Stomach (tissue), 9 donors: Measurements from ENCODE around the gene TBC1D8. TPM values are rescaled to one million over a fixed set of nuclear protein-coding genes. Genes with fewer than 3 reads are reported as not detected.

Experiments used
- DNase-seq, 2 donors: peaks; one replicate each; pipeline versions ENCODE4 v3.0.0 to v3.0.0-alpha.2; 2013 to 2019
- H3K27ac ChIP-seq, 5 donors: fragments of 200-600 bp in 4 of 5; sonication (generic) in 4 of 5; one replicate each; pipeline ENCODE4 v1.5.1; 2013 to 2019; ENCODE audit warnings: mild to moderate bottlenecking in 1 of 5, moderate library complexity in 1 of 5
- H3K27me3 ChIP-seq, 3 donors: fragments of 200-600 bp; sonication (generic); one replicate each; pipeline ENCODE4 v1.5.1; 2017 to 2019; ENCODE audit warnings: mixed run types in 1 of 3
- H3K36me3 ChIP-seq, 4 donors: fragments of 200-600 bp; sonication (generic); 1 replicate in 3 of 4; 2 replicates in 1 of 4; pipeline ENCODE4 v1.5.1; 2016 to 2019
- H3K4me1 ChIP-seq, 4 donors: fragments of 200-600 bp; sonication (generic); one replicate each; pipeline ENCODE4 v1.5.1; 2016 to 2019
- H3K4me3 ChIP-seq, 4 donors: fragments of 200-600 bp; sonication (generic) in 3 of 4; one replicate each; pipeline ENCODE4 v1.5.1; 2016 to 2019; ENCODE audit warnings: mild to moderate bottlenecking in 1 of 4
- H3K9me3 ChIP-seq, 4 donors: fragments of 200-600 bp; sonication (generic); one replicate each; pipeline ENCODE4 v1.5.1; 2016 to 2019
- EP300 ChIP-seq: sonication (generic); formaldehyde crosslinking; IDR thresholded peaks from one replicate; pipeline ENCODE4 v1.6.1; 2017; ENCODE audit warnings: antibody characterized with exemption
- POLR2A ChIP-seq, 4 donors: fragments of 450-650 bp; IDR thresholded peaks; one replicate each; pipeline ENCODE4 v1.6.1; 2016; ENCODE audit warnings: antibody characterized with exemption in 4 of 4, control low read depth in 2 of 4, mild to moderate bottlenecking in 1 of 4, moderate library complexity in 1 of 4
- POLR2AphosphoS5 ChIP-seq, 3 donors: sonication (generic); formaldehyde crosslinking; IDR thresholded peaks; one replicate each; pipeline ENCODE4 v1.6.1; 2016; ENCODE audit warnings: antibody characterized with exemption in 3 of 3
- WGBS, 5 donors: extraction: QIAGEN DNeasy Blood & Tissue Kit in 3 of 5; methylation state at CpG; one replicate each; pipeline versions ENCODE4 v1.1.5 to v1.1.7; 2013 to 2018; 5-methylcytosine and 5-hydroxymethylcytosine counted together
- intact Hi-C: fragments of 100-400 bp; cut with DNase I; formaldehyde crosslinking; loops from one replicate; pipeline ENCODE4 v1.15.1; 2023; ENCODE audit warnings: low total_unique reads
- polyA plus RNA-seq, 3 donors: library from polyadenylated mRNA; stranded (reverse); fragments of 200-250 nt; gene quantifications; one replicate each; pipeline ENCODE4 v1.2.3, GENCODE V29; 2013
- total RNA-seq, 5 donors: library from RNA; depleted of rRNA; stranded (reverse); fragments of >200 nt; gene quantifications; one replicate each; pipeline versions ENCODE4 v1.1.0 to v1.2.3, GENCODE V29; 2014 to 2016
- TF ChIP-seq, protein P1 (sequence below), 7 experiments: fragments of 450-650 bp in 4 of 7; fragments of 200-600 bp in 3 of 7; sonication (generic) in 3 of 7; IDR thresholded peaks; one replicate each; pipeline ENCODE4 v1.5.1; 2016 to 2019; ENCODE audit warnings: antibody characterized with exemption in 7 of 7, control low read depth in 2 of 7, mild to moderate bottlenecking in 1 of 7
- donor health status: healthy with polysubstance abuse.
- donor health status: Bipolar disorder and iron deficiency.
- donor health status: healthy.

TBC1D8 gene
- total and polyA plus RNA-seq, 8 donors: 9.9 to 179 (median 74.9) TPM

DNA sequence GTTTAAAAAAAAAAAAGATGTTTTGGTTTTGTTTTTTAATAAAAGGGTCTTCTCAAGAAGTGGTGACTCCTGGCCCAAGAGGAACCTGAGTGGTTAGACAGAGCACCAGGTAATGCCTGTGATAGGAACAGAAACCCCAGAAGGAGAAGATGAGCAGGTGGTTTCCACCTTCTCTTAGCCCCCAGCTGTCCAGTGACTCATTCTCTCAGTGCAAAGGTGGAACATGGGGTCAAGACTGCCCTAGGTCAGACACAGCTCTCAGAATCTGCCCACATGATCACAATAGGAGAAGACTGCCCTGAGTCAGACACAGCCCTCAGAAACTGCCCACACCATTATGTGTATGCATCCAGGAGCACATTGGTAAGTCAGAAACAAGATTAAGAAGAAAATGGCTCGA, 61.8 kb downstream of the TBC1D8 start:
- Histone ChIP-seq H3K9me3 (no peaks in the 10 kb centered on the region), H3K4me1 (peaks cover 5 to 29% (median 22%) of the 10 kb centered on the region in 4 donors), H3K4me3 (no peak overlapping the region), H3K27me3 (no peaks in the 10 kb centered on the region), H3K36me3 (peaks cover 0 to 20% (median 8%) of the 10 kb centered on the region in 4 donors), H3K27ac (no peak overlapping the region)
- no peak for DNase-seq
- WGBS, 5 donors: 78 to 100% (median 93%) methylated on average over 1 of the region's 1 CpG
- TF ChIP-seq POLR2A (IDR thresholded peaks at IDR 0.05) (no peak), POLR2AphosphoS5 (IDR thresholded peaks at IDR 0.05) (no peak), EP300 (no peak)
- TF ChIP-seq, protein P1, sequence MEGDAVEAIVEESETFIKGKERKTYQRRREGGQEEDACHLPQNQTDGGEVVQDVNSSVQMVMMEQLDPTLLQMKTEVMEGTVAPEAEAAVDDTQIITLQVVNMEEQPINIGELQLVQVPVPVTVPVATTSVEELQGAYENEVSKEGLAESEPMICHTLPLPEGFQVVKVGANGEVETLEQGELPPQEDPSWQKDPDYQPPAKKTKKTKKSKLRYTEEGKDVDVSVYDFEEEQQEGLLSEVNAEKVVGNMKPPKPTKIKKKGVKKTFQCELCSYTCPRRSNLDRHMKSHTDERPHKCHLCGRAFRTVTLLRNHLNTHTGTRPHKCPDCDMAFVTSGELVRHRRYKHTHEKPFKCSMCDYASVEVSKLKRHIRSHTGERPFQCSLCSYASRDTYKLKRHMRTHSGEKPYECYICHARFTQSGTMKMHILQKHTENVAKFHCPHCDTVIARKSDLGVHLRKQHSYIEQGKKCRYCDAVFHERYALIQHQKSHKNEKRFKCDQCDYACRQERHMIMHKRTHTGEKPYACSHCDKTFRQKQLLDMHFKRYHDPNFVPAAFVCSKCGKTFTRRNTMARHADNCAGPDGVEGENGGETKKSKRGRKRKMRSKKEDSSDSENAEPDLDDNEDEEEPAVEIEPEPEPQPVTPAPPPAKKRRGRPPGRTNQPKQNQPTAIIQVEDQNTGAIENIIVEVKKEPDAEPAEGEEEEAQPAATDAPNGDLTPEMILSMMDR (IDR thresholded peaks at IDR 0.05): no peak
- intact Hi-C loops: no loop called here

GRCh38 chr2:101087638-101088037, 63.5 kb downstream of the TBC1D8 start:
- Histone ChIP-seq H3K27ac (peak overlapping the region in 4 of 5 donors; percentile 42 to 66 (median 48)), H3K36me3 (peaks cover 0 to 29% (median 13%) of the 10 kb centered on the region in 4 donors), H3K4me1 (peaks cover 5 to 33% (median 17%) of the 10 kb centered on the region in 4 donors), H3K9me3 (no peaks in the 10 kb centered on the region), H3K27me3 (no peaks in the 10 kb centered on the region), H3K4me3 (no peak overlapping the region)
- intact Hi-C loops: no loop called here
- TF ChIP-seq, protein P1 (IDR thresholded peaks at IDR 0.05): no peak
- TF ChIP-seq EP300 (no peak), POLR2AphosphoS5 (IDR thresholded peaks at IDR 0.05) (no peak), POLR2A (IDR thresholded peaks at IDR 0.05) (no peak)
- no peak for DNase-seq

DNA sequence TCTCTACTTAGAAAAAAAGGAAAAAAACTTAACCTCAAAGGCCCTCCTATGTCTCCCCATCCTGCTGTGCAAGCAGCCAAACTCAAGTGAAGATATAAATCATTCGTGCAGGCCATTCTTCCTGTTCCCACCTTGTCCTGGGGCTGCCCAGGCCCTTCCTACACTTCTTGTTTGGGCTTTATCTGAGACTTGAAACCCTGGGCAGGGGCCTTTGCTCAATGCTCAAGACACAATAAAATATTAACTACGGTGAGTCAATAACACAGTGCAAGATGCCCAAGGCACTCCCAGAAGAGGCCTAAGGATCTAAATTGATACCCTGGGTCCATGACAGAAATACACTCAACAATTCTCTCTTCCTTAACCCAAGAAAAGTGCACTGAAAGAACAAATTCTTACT, 67.6 kb downstream of the TBC1D8 start:
- H3K27ac ChIP-seq: no peak overlapping the region
- WGBS, 5 donors: 26 to 58% (median 39%) methylated on average over 2 of the region's 2 CpGs
- DNase-seq: no peak

GRCh38 chr2:101082998-101083397, 68.2 kb downstream of the TBC1D8 start:
- Histone ChIP-seq H3K36me3 (peaks cover 0 to 18% (median 7%) of the 10 kb centered on the region in 4 donors), H3K4me3 (no peak overlapping the region), H3K9me3 (no peaks in the 10 kb centered on the region), H3K4me1 (peaks cover 10 to 36% (median 17%) of the 10 kb centered on the region in 4 donors), H3K27ac (no peak overlapping the region), H3K27me3 (no peaks in the 10 kb centered on the region)
- DNase-seq: no peak
- TF ChIP-seq POLR2AphosphoS5 (IDR thresholded peaks at IDR 0.05) (no peak), EP300 (no peak), POLR2A (IDR thresholded peaks at IDR 0.05) (no peak)
- TF ChIP-seq, protein P1 (IDR thresholded peaks at IDR 0.05): no peak
- intact Hi-C loops: no loop called here
- WGBS, 5 donors: 91 to 97% (median 95%) methylated on average over 6 of the region's 6 CpGs

More for the DNA sequence above, 67.6 kb downstream of the TBC1D8 start:
- Histone ChIP-seq H3K4me1 (peaks cover 10 to 39% (median 17%) of the 10 kb centered on the region in 4 donors), H3K36me3 (peaks cover 0 to 19% (median 9%) of the 10 kb centered on the region in 4 donors), H3K4me3 (no peak overlapping the region), H3K9me3 (no peaks in the 10 kb centered on the region), H3K27me3 (no peaks in the 10 kb centered on the region)
- intact Hi-C loops: no loop called here
- TF ChIP-seq EP300: no peak
- no peak for TF ChIP-seq POLR2AphosphoS5 (IDR thresholded peaks at IDR 0.05)
- no peak for TF ChIP-seq POLR2A (IDR thresholded peaks at IDR 0.05)
- TF ChIP-seq, protein P1 (IDR thresholded peaks at IDR 0.05): no peak
